Kidney capillary endothelial cell (primary cell): Measurements from ENCODE around the gene EEF1B2.
"Not testable (repeated sequence)": the region's sequence is repeated elsewhere in the genome, so short reads cannot be mapped to it uniquely, and the experiment has no call there.

Experiments used
- DNase-seq: peaks from one replicate; pipeline ENCODE4 v3.0.0-alpha.2; 2018; ENCODE audit warnings: low spot score

EEF1B2 gene

DNA sequence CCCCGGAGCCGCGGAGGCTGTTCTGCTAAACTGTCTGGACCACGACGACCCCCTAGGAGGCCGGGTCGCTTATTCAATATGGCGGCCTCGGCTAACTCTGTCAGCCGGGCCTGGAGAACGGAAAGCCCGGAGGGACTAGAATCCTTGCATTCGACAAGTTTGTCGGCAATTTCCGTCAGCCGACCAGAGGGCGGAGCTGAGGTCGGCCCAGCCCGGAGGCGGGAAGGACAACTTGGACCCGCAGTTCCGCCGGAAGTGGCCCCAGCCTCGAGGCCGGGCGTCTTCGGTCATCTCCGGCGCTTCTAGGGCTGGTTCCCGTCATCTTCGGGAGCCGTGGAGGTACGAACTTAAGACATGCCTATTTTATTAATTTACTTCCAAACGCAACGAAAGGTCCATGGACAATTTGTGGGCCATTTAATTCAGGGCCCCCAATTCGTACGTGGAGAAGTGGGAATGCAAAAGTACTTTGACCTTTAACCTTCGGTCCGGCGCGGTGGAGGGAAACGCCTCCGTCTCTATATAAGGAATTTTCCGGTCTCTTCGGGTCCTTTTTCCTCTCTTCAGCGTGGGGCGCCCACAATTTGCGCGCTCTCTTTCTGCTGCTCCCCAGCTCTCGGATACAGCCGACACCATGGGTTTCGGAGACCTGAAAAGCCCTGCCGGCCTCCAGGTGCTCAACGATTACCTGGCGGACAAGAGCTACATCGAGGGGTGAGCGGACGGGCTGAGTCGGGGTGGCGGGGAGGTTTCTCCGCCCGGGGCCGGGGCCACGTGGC, at the start of gene EEF1B2, which contains the start of gene NDUFS1:
Gene EEF1B2 (plus strand): TSS at position 550 of the 779 bp plus-strand sequence. CDS start 85 bp downstream, at position 635.
Gene NDUFS1 (minus strand): TSS at position 99 of the 779 bp plus-strand sequence. CDS start 5,766 bp downstream, outside the sequence.
- peak; percentile 98 for DNase-seq

DNA sequence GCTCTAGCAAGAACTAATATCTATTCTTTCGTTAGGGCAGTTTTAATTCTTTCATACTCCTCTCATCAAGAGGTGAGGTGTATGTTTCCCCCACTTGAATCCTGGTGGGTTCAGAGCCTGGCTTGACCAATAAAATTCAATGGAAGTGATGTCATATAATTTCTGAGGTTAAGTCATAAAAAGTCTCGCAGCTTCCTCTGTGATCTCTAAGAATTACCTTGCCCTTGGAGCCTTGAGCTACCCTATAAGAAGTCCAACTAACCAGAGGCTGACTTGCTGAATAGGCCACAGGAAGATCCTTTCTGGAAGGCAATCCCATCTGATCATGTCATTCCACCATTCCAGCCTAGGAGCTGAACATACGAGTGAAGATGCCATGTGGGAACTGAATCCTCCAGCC, 47.6 kb upstream of the EEF1B2 start:
- DNase-seq, result no peak

GRCh38 chr2:206112846-206113547, 46.7 kb upstream of the EEF1B2 start:
- no peak for DNase-seq

GRCh38 chr2:206115026-206115578, 44.6 kb upstream of the EEF1B2 start:
- DNase-seq, result no peak

DNA sequence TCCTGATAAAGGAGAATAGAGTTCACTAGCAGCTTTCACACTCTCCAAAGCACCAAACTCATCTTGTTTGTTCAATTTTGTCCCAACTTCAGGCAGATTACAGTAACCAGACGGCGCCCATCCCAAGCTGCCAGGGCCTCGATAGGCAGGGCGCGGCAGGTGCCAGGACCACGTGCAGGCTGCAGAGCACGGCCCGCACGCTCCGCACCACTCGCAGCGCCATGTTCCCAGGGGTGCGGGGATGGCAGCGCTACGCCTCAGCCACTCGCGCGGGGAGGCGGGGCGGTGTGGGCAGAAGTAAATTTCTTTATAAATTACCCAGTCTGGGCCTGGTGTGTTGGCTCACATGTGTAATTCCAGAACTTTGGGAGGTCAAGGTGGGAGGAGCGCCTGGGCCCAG, 43.4 kb upstream of the EEF1B2 start:
- DNase-seq, result no peak

- DNase-seq, result not testable (repeated sequence)
These were observed 37.1 kb upstream of the EEF1B2 start for GRCh38 chr2:206122569-206122968.

GRCh38 chr2:206125901-206126300, 33.8 kb upstream of the EEF1B2 start:
- no peak for DNase-seq

DNA sequence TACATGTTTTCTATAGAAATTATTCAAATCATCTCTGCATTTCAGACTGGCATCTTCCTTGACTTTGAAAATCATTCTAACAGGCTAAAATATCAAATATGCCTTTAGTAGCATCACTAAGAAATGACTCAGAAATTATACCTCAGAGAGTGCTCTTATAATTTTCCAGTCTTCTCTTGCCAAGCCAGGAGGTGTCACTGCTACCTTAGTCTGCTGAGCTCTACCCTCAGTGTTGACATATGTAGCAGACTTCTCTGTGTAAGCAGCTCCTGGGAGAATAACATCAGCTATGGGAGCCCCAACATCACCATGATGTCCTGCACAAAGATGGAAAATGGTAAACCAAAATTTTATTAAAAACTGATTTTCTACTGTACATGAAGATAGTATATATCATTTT, 32.0 kb upstream of the EEF1B2 start:
- no peak for DNase-seq

- no peak for DNase-seq
These were observed 16.2 kb upstream of the EEF1B2 start for GRCh38 chr2:206143451-206143850.

GRCh38 chr2:206144383-206144782, 15.3 kb upstream of the EEF1B2 start:
- DNase-seq, result no peak

- DNase-seq, result no peak
These were observed 14.0 kb upstream of the EEF1B2 start for GRCh38 chr2:206145665-206146064.

DNA sequence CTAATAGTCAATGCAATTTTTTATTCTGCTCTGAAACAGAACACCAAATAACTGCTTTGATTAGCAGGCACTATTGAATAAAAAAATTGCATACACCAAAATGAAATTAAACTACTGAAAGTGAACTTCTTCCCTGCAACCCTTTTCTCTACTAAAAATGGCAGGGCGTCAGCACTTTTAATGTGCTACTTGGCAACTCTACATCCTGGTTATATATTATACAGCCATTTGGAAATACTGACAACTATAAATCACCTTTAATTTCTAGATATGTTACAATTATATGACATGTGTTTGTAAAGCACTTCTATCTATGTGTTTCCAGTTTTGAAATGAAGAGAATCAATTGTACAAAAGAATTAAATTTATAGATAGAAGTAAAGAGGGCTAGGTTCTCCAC, 10.4 kb upstream of the EEF1B2 start:
- DNase-seq, result no peak

- no peak for DNase-seq
These were observed 9.5 kb upstream of the EEF1B2 start for GRCh38 chr2:206150168-206150567.

DNA sequence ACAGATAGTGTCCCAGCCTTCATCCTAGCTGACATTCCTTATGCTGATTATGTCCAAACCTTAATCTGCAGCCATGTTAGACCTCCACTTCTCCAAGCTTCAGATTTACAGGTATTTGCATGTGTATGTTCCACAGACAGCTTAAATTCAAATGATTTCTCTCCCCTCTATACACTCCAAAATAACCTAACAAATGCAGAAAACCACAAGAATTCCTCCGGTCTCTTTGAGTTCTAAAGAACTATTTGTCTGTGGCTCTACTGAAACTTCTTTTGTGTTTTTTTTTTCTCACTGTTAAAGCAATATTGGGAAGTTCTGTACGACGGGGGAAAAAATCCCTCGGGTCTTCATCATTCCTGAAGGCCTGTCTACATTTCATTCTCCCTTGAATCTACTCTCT, 9.1 kb upstream of the EEF1B2 start:
- DNase-seq, result no peak

DNA sequence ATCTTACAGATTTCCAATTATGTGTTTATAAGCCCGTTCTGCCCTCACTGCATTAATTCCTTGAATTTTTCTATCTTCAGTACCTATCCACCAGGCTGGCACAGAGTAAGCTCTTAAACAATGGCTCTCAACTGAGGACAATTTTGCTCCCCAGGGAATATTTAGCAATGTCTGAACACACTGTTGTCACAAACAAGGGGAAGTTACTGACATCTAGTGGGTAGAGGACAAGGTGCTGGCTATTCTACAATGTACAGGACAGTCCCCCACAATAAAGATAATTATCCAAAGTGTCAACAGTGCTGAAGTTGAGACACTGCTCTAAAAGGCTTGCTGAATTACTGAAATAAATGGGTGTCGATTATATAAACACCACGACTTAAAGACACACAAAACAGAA, 5.5 kb upstream of the EEF1B2 start:
- DNase-seq, result peak; percentile 38

- not testable (repeated sequence) for DNase-seq
These were observed 2.7 kb upstream of the EEF1B2 start for GRCh38 chr2:206157014-206157413.

GRCh38 chr2:206158563-206159345, 941 bp upstream of the EEF1B2 start:
- peak; percentile 21 for DNase-seq

DNA sequence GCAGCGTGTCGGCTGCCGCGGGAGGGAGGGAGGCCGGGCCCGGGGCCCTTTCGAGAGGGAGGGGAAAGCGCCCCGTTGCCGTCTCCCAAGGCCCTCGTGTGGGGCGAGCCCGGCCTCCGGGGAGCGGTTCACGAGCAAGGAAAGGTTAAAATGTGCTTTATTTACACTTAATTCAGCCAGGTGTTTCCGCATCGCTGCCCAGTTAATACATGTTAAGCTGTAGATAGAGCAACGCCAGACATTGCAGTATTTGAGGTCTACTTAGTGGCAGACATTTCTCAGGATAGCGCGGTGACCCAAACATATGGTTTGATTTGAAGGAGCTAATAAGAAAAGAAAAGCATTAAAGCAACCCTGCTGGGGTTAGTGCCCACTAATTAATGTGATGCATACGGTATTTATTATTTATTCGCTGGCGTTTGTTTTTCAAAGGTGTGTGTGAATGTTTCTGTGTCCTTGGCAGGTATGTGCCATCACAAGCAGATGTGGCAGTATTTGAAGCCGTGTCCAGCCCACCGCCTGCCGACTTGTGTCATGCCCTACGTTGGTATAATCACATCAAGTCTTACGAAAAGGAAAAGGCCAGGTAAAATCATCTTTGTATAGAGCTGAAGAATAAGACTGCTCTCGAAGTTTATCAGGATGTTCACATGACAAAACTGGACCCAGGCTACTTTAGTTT, 571 bp downstream of the EEF1B2 start:
- no peak for DNase-seq

GRCh38 chr2:206160807-206161179, 1.1 kb downstream of the EEF1B2 start:
- DNase-seq, result no peak

- not testable (repeated sequence) for DNase-seq
These were observed 2.7 kb downstream of the EEF1B2 start for GRCh38 chr2:206162401-206162800.

GRCh38 chr2:206163251-206163880, 3.7 kb downstream of the EEF1B2 start:
- no peak for DNase-seq
